GM18868 (cell line): Measurements from ENCODE around the gene MTTP.

Experiments used
- ATAC-seq: cut with Tn5 transposase; IDR thresholded peaks from one replicate; pipeline ENCODE4 v1.9.1; 2021; ENCODE audit warnings: mild to moderate bottlenecking, moderate library complexity; ENCODE audit not compliant: unreplicated experiment

Gene MTTP

GRCh38 chr4:99637174-99637573, 62.5 kb downstream of the MTTP start:
- no peak for ATAC-seq

GRCh38 chr4:99640676-99641075, 66.1 kb downstream of the MTTP start:
- ATAC-seq = no peak

GRCh38 chr4:99642725-99643489, 68.3 kb downstream of the MTTP start:
- ATAC-seq = no peak

- ATAC-seq = no peak
Observed at GRCh38 chr4:99644453-99644852, 69.8 kb downstream of the MTTP start.

- ATAC-seq = no peak
Observed at GRCh38 chr4:99645036-99645435, 70.4 kb downstream of the MTTP start.

- no peak for ATAC-seq
Observed at GRCh38 chr4:99645638-99646037, 71.0 kb downstream of the MTTP start.

- no peak for ATAC-seq
Observed at GRCh38 chr4:99647071-99647470, 72.4 kb downstream of the MTTP start.

- no peak for ATAC-seq
Observed at GRCh38 chr4:99648321-99648720, 73.7 kb downstream of the MTTP start.

- no peak for ATAC-seq
Observed at GRCh38 chr4:99649208-99649607, 74.6 kb downstream of the MTTP start.

- ATAC-seq = no peak
Observed at GRCh38 chr4:99649778-99650177, 75.2 kb downstream of the MTTP start.

GRCh38 chr4:99651016-99651769, 76.6 kb downstream of the MTTP start:
- ATAC-seq = no peak

GRCh38 chr4:99651811-99652485, 77.3 kb downstream of the MTTP start:
- no peak for ATAC-seq

- ATAC-seq = no peak
Observed at GRCh38 chr4:99652596-99653436, 78.2 kb downstream of the MTTP start.

- ATAC-seq = no peak
Observed at GRCh38 chr4:99653916-99654315, 79.3 kb downstream of the MTTP start.

GRCh38 chr4:99654361-99654761, 79.7 kb downstream of the MTTP start:
- no peak for ATAC-seq

GRCh38 chr4:99655308-99656081, 80.9 kb downstream of the MTTP start:
- no peak for ATAC-seq

GRCh38 chr4:99657798-99658197, 83.2 kb downstream of the MTTP start, which contains the start of gene C4orf54:
Gene C4orf54, minus strand, starts transcription at chr4:99657828. Its CDS starts 3,180 bp downstream, at chr4:99654648.
- ATAC-seq = no peak

- ATAC-seq = no peak
Observed at GRCh38 chr4:99658666-99659065, 84.0 kb downstream of the MTTP start.

- ATAC-seq = no peak
Observed at GRCh38 chr4:99661907-99662306, 87.3 kb downstream of the MTTP start.

- no peak for ATAC-seq
Observed at GRCh38 chr4:99664716-99665115, 90.1 kb downstream of the MTTP start.
